GM12865 (cell line): ENCODE results near the gene CDKN2AIP.
"Not testable (repeated sequence)": the region's sequence is repeated elsewhere in the genome, so short reads cannot be mapped to it uniquely, and the experiment has no call there.

Experiments
- DNase-seq: peaks from one replicate; pipeline ENCODE4 v3.0.0; 2010; ENCODE audit warnings: low read depth
- H3K4me3 ChIP-seq: 2 replicates; pipeline ENCODE4 v1.5.1; 2011; ENCODE audit warnings: mild to moderate bottlenecking, low read depth, low read length, control low read depth
- CTCF ChIP-seq: IDR thresholded peaks from 2 replicates; pipeline ENCODE4 v1.5.1; 2011; ENCODE audit warnings: low read length, control low read depth, low read depth, inconsistent platforms; ENCODE audit not compliant: insufficient read depth; ENCODE audit errors: missing control alignments

Gene CDKN2AIP

GRCh38 chr4:183429489-183429888 lies 14.9 kb upstream of the CDKN2AIP start:
- H3K4me3 ChIP-seq: no peak overlapping the region
- DNase-seq: no peak
- TF ChIP-seq CTCF: no peak

GRCh38 chr4:183430317-183430993 lies 14.0 kb upstream of the CDKN2AIP start:
- TF ChIP-seq CTCF: no peak
- no peak overlapping the region for H3K4me3 ChIP-seq
- DNase-seq: no peak

- no peak overlapping the region for H3K4me3 ChIP-seq
- DNase-seq: no peak
- no peak for TF ChIP-seq CTCF
Observed at GRCh38 chr4:183430994-183431347, 13.5 kb upstream of the CDKN2AIP start.

- H3K4me3 ChIP-seq: no peak overlapping the region
- DNase-seq: no peak
- no peak for TF ChIP-seq CTCF
Observed at GRCh38 chr4:183431614-183432013, 12.8 kb upstream of the CDKN2AIP start.

- not testable (repeated sequence) for DNase-seq, H3K4me3 ChIP-seq
Observed at GRCh38 chr4:183433183-183433582, 11.3 kb upstream of the CDKN2AIP start.

- no peak for DNase-seq
- H3K4me3 ChIP-seq: no peak overlapping the region
- no peak for TF ChIP-seq CTCF
Observed at GRCh38 chr4:183434264-183434663, 10.2 kb upstream of the CDKN2AIP start.

- H3K4me3 ChIP-seq: no peak overlapping the region
- DNase-seq: peak; percentile 8
- no peak for TF ChIP-seq CTCF
Observed at GRCh38 chr4:183434666-183435190, 9.7 kb upstream of the CDKN2AIP start.
